Left renal pelvis (tissue), 4 donors: Measurements from ENCODE around the gene UGT2A1. TPM values are rescaled to one million over a fixed set of nuclear protein-coding genes. Genes with fewer than 3 reads are reported as not detected.
"Not testable (repeated sequence)": the region's sequence is repeated elsewhere in the genome, so short reads cannot be mapped to it uniquely, and the experiment has no call there.

Experiments used
- DNase-seq, 4 donors: peaks; one replicate each; pipeline ENCODE4 v3.0.0-alpha.2; 2013; ENCODE audit warnings: low read depth in 4 of 4, low spot score in 3 of 4
- polyA plus RNA-seq, 4 donors: library from polyadenylated mRNA; unstranded; fragments of 120-200 nt; gene quantifications; one replicate each; pipeline ENCODE4 v1.2.1, GENCODE V29; 2013; ENCODE audit not compliant: insufficient read length in 4 of 4

Gene UGT2A1
- 1 to 10 TPM in 2 of 4 donors, under 1 TPM in 1, not detected in 1; 0.76 to 1.8 (median 1.6) TPM for polyA plus RNA-seq

GRCh38 chr4:69653147-69653546, at the start of gene UGT2A1:
UGT2A1 (minus strand) TSS chr4:69653247; CDS start chr4:69647644, 5,603 bp downstream.
- no peak for DNase-seq

- DNase-seq, result no peak
These were observed 49.2 kb upstream of the UGT2A1 start for GRCh38 chr4:69702201-69702600.

GRCh38 chr4:69701696-69702095, 48.6 kb upstream of the UGT2A1 start:
- DNase-seq, result no peak

- no peak for DNase-seq
These were observed 44.6 kb upstream of the UGT2A1 start for GRCh38 chr4:69697536-69698242.

GRCh38 chr4:69689599-69689998, 36.6 kb upstream of the UGT2A1 start:
- peak; percentile 12 to 30 (median 21) for DNase-seq

GRCh38 chr4:69684804-69685203, 31.8 kb upstream of the UGT2A1 start:
- no peak for DNase-seq

GRCh38 chr4:69668680-69669079, 15.6 kb upstream of the UGT2A1 start:
- no peak for DNase-seq

- not testable (repeated sequence) for DNase-seq
These were observed 11.0 kb upstream of the UGT2A1 start for GRCh38 chr4:69664009-69664408.

GRCh38 chr4:69661130-69661803, 8.2 kb upstream of the UGT2A1 start:
- not testable (repeated sequence) for DNase-seq

GRCh38 chr4:69658133-69658532, 5.1 kb upstream of the UGT2A1 start:
- DNase-seq, result no peak

GRCh38 chr4:69656653-69657158, 3.7 kb upstream of the UGT2A1 start:
- DNase-seq, result no peak

GRCh38 chr4:69650872-69651271, 2.2 kb downstream of the UGT2A1 start:
- DNase-seq, result no peak

- no peak for DNase-seq
These were observed 3.4 kb downstream of the UGT2A1 start for GRCh38 chr4:69649629-69650028.

GRCh38 chr4:69649207-69649606, 3.8 kb downstream of the UGT2A1 start:
- no peak for DNase-seq

- DNase-seq, result no peak
These were observed 10.1 kb downstream of the UGT2A1 start for GRCh38 chr4:69642961-69643360.

- DNase-seq, result no peak
These were observed 12.8 kb downstream of the UGT2A1 start for GRCh38 chr4:69640289-69640688.

- no peak for DNase-seq
These were observed 13.5 kb downstream of the UGT2A1 start, which contains the start of gene UGT2A2 for GRCh38 chr4:69639542-69639941. UGT2A2 (minus strand) TSS chr4:69639642; CDS start chr4:69639640, 2 bp downstream.

- DNase-seq, result peak; percentile 7 to 31 (median 16)
These were observed 35.9 kb downstream of the UGT2A1 start for GRCh38 chr4:69617083-69617694.

GRCh38 chr4:69610484-69610883, 42.6 kb downstream of the UGT2A1 start:
- DNase-seq, result no peak

GRCh38 chr4:69601065-69601464, 52.0 kb downstream of the UGT2A1 start:
- DNase-seq, result no peak

GRCh38 chr4:69600013-69600412, 53.0 kb downstream of the UGT2A1 start:
- no peak for DNase-seq
